A549 (cell line): ENCODE results near the gene MYO1D. TPM values are rescaled to one million over a fixed set of nuclear protein-coding genes. Genes with fewer than 3 reads are reported as not detected.

Experiments
- ATAC-seq, 2 experiments: fragments of 200-7000 bp in 1 of 2; fragments of >200 bp in 1 of 2; cut with Nextera tagmentation in 1 of 2; cut with Tn5 transposase in 1 of 2; 3 replicates each; pipeline versions ENCODE4 v1.8.0 to v1.9.1; 2018 to 2020; ENCODE audit warnings: mild to moderate bottlenecking in 1 of 2, moderate library complexity in 1 of 2
- CTCF ChIA-PET: fragments of 300-600 bp; sonication (Branson Sonifier 250); formaldehyde crosslinking; extraction: SDS; loops from one replicate; lab custom pipeline; 2021; ENCODE audit warnings: antibody characterized with exemption, inconsistent platforms; lab: Yijun Ruan, JAX
- POLR2A ChIA-PET: fragments of 350-600 bp; formaldehyde crosslinking; extraction: SDS; loops from one replicate; lab custom pipeline; 2021; ENCODE audit warnings: antibody characterized with exemption, inconsistent platforms; lab: Yijun Ruan, JAX
- DNase-seq, 2 experiments: peaks; one replicate each; pipeline versions ENCODE4 v3.0.0 to v3.0.0-alpha.2; 2011 to 2016; ENCODE audit warnings: low read depth in 1 of 2, low spot score in 1 of 2
- FAIRE-seq: peaks from 2 replicates; lab custom pipeline; 2011; peaks lifted over from hg19 to GRCh38; lab: Jason Lieb, UNC
- H3K27ac ChIP-seq, 2 experiments: fragments of >200 bp; sonication (Bioruptor Twin); formaldehyde crosslinking; 3 replicates each; pipeline ENCODE4 v1.5.1; 2016 to 2017
- H3K4me1 ChIP-seq: fragments of >200 bp; sonication (Bioruptor Twin); formaldehyde crosslinking; 3 replicates; pipeline ENCODE4 v1.6.1; 2016
- H3K4me2 ChIP-seq: fragments of >200 bp; sonication (Bioruptor Twin); formaldehyde crosslinking; 3 replicates; pipeline ENCODE4 v1.6.1; 2016
- H3K4me3 ChIP-seq: fragments of >200 bp; sonication (Bioruptor Twin); formaldehyde crosslinking; 3 replicates; pipeline ENCODE4 v1.5.1; 2016
- H3K9me3 ChIP-seq: fragments of >200 bp; sonication (Bioruptor Twin); formaldehyde crosslinking; 3 replicates; pipeline ENCODE4 v1.6.1; 2016
- CBX8 ChIP-seq: fragments of 200-600 bp; sonication (generic); IDR thresholded peaks from 2 replicates; pipeline ENCODE4 v1.6.1; 2016
- CHD2 ChIP-seq: fragments of 150-350 bp; IDR thresholded peaks from 2 replicates; pipeline ENCODE4 v1.6.1; 2014; ENCODE audit warnings: low read length; ENCODE audit not compliant: partially characterized antibody
- EHMT2 ChIP-seq: fragments of 200-600 bp; sonication (generic); IDR thresholded peaks from 2 replicates; pipeline ENCODE4 v1.6.1; 2016; ENCODE audit warnings: antibody characterized with exemption, low read depth, mild to moderate bottlenecking, moderate library complexity
- EP300 ChIP-seq, 2 experiments: fragments of >200 bp; sonication (Bioruptor Twin); formaldehyde crosslinking; IDR thresholded peaks; 2 replicates in 1 of 2; 3 replicates in 1 of 2; pipeline ENCODE4 v1.6.1; 2016 to 2017
- FOXS1 ChIP-seq: fragments of 250-450 bp; sonication (Bioruptor Pico); IDR thresholded peaks from 2 replicates; pipeline ENCODE4 v1.5.0; 2020; ENCODE audit warnings: mild to moderate bottlenecking, moderate library complexity
- HOXB13 ChIP-seq: fragments of 250-450 bp; sonication (Bioruptor Pico); IDR thresholded peaks from 2 replicates; pipeline ENCODE4 v1.5.0; 2020; ENCODE audit warnings: low read depth, mild to moderate bottlenecking, moderate library complexity
- HOXB5 ChIP-seq: fragments of 250-450 bp; sonication (Bioruptor Pico); IDR thresholded peaks from 2 replicates; pipeline ENCODE4 v1.5.0; 2020; ENCODE audit warnings: mild to moderate bottlenecking, moderate library complexity
- JUN ChIP-seq, 2 experiments: fragments of >200 bp; sonication (Bioruptor Twin); formaldehyde crosslinking; IDR thresholded peaks; 2 replicates in 1 of 2; 3 replicates in 1 of 2; pipeline ENCODE4 v1.6.1; 2016 to 2017
- KDM1A ChIP-seq: fragments of 200-600 bp; sonication (generic); IDR thresholded peaks from 2 replicates; pipeline ENCODE4 v1.6.1; 2016; ENCODE audit warnings: low read depth, mild to moderate bottlenecking
- NFE2L2 ChIP-seq: fragments of 150-350 bp; conservative IDR thresholded peaks from 2 replicates; pipeline ENCODE4 v1.6.1; 2014; ENCODE audit warnings: low read length
- NPAS2 ChIP-seq: fragments of 250-450 bp; sonication (Bioruptor Pico); IDR thresholded peaks from 2 replicates; pipeline ENCODE4 v1.8.0; 2022; ENCODE audit warnings: mild to moderate bottlenecking, moderate library complexity, borderline replicate concordance
- POLR2A ChIP-seq: IDR thresholded peaks from 2 replicates; pipeline ENCODE4 v1.6.1; 2012; ENCODE audit warnings: mild to moderate bottlenecking, low read length
- POLR2AphosphoS2 ChIP-seq: conservative IDR thresholded peaks from 2 replicates; pipeline ENCODE4 v1.6.1; 2012; ENCODE audit warnings: low read length, improper control_type of control experiment, inconsistent platforms
- RCOR1 ChIP-seq: fragments of 150-350 bp; IDR thresholded peaks from 2 replicates; pipeline ENCODE4 v1.6.1; 2014; ENCODE audit warnings: antibody characterized with exemption, low read length, low read depth
- SMC3 ChIP-seq: fragments of >200 bp; sonication (Bioruptor Twin); formaldehyde crosslinking; IDR thresholded peaks from 3 replicates; pipeline ENCODE4 v1.6.1; 2018; ENCODE audit warnings: inconsistent platforms
- SREBF2 ChIP-seq: fragments of 450-650 bp; IDR thresholded peaks from 2 replicates; pipeline ENCODE4 v1.6.1; 2014; ENCODE audit warnings: mild to moderate bottlenecking, moderate library complexity
- TFCP2L1 ChIP-seq: fragments of 250-450 bp; sonication (Bioruptor Pico); IDR thresholded peaks from 2 replicates; pipeline ENCODE4 v1.5.0; 2021; ENCODE audit warnings: mild to moderate bottlenecking
- TP53 ChIP-seq: fragments of 250-450 bp; sonication (Bioruptor Pico); IDR thresholded peaks from 2 replicates; pipeline ENCODE4 v1.5.0; 2021; ENCODE audit warnings: mild to moderate bottlenecking, moderate library complexity
- ZC3H11A ChIP-seq: fragments of 450-650 bp; IDR thresholded peaks from 2 replicates; pipeline ENCODE4 v1.6.1; 2014; ENCODE audit warnings: antibody characterized with exemption, mild to moderate bottlenecking
- ZFP36 ChIP-seq: fragments of 450-650 bp; IDR thresholded peaks from 2 replicates; pipeline ENCODE4 v1.6.1; 2014; ENCODE audit warnings: borderline replicate concordance; ENCODE audit not compliant: partially characterized antibody
- ZNF302 ChIP-seq: fragments of 250-450 bp; sonication (Bioruptor Pico); IDR thresholded peaks from 2 replicates; pipeline ENCODE4 v1.9.0; 2021; ENCODE audit warnings: inconsistent platforms, mild to moderate bottlenecking, moderate library complexity
- WGBS: methylation state at CpG from one replicate; pipeline ENCODE4 v1.1.6; 2017; ENCODE audit errors: missing lambda C conversion rate; 5-methylcytosine and 5-hydroxymethylcytosine counted together
- polyA plus RNA-seq, 4 experiments: library from polyadenylated mRNA; depleted of rRNA in 3 of 4; stranded (reverse); fragments of >200 nt; fragmentation: RNase III in 1 of 4; extraction: RNeasy Plus Mini Kit Qiagen cat#74134 plus additional on column Dnase treatment in 1 of 4; gene quantifications; 2 replicates in 3 of 4; 3 replicates in 1 of 4; pipeline ENCODE4 v1.2.3, GENCODE V29; 2011 to 2017
- TF ChIP-seq, protein P1 (sequence below): IDR thresholded peaks from 2 replicates; pipeline ENCODE4 v1.6.1; 2012
- TF ChIP-seq, protein P2 (sequence below): fragments of 200-600 bp; sonication (generic); IDR thresholded peaks from 2 replicates; pipeline ENCODE4 v1.6.1; 2016; ENCODE audit warnings: antibody characterized with exemption, mild to moderate bottlenecking, moderate library complexity
- TF ChIP-seq, protein P3 (sequence below): fragments of >200 bp; sonication (Bioruptor Twin); formaldehyde crosslinking; IDR thresholded peaks from 3 replicates; pipeline ENCODE4 v1.6.1; 2016
- TF ChIP-seq, protein P4 (sequence below): IDR thresholded peaks from 2 replicates; pipeline ENCODE4 v1.6.1; 2012
- TF ChIP-seq, protein P5 (sequence below): fragments of 250-450 bp; sonication (Bioruptor Pico); IDR thresholded peaks from 2 replicates; pipeline ENCODE4 v1.5.0; 2021; ENCODE audit warnings: mild to moderate bottlenecking, moderate library complexity, borderline replicate concordance

MYO1D gene
- polyA plus RNA-seq, 2 of the 4 experiments (the other 2 are of a cell fraction): 2.8 to 4.2 TPM

DNA sequence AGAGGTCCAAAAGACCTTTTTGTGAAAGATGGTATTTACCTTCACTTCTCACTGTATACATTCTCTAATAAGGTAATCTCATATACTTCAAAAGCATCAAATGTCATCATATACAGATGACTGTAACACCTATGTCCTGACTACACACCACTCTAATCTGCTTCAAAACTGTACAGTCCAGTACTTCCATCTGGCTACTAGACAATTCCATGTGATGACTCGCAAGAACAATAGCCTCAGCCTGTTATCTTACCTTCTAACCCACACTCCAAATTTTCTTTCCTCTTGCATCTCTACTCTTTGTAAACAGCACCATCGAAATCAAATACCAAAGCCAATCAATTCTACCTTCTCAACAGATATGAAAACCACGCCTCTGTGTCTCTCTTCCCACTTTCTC, 24.1 kb downstream of the MYO1D start:
- POLR2A ChIA-PET: no interaction called here
- Histone ChIP-seq H3K27ac (no peak overlapping the region), H3K4me3 (no peak overlapping the region), H3K4me1 (peaks cover 7% of the 10 kb centered on the region; the same call in 1 of the 3 replicates), H3K9me3 (no peaks in the 10 kb centered on the region), H3K4me2 (no peak overlapping the region)
- FAIRE-seq: no peak
- TF ChIP-seq ZC3H11A (no peak), HOXB5 (CRISPR knock-in tag) (no peak), EHMT2 (no peak), TP53 (CRISPR knock-in tag) (no peak), NPAS2 (CRISPR knock-in tag) (no peak), JUN (IDR thresholded peaks at IDR 0.05) (no peak), POLR2A (no peak), TFCP2L1 (no peak), KDM1A (no peak)
- TF ChIP-seq, protein P1, sequence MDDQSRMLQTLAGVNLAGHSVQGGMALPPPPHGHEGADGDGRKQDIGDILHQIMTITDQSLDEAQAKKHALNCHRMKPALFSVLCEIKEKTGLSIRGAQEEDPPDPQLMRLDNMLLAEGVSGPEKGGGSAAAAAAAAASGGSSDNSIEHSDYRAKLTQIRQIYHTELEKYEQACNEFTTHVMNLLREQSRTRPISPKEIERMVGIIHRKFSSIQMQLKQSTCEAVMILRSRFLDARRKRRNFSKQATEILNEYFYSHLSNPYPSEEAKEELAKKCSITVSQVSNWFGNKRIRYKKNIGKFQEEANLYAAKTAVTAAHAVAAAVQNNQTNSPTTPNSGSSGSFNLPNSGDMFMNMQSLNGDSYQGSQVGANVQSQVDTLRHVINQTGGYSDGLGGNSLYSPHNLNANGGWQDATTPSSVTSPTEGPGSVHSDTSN: no peak
- DNase-seq: no peak
- ATAC-seq: no peak
- CTCF ChIA-PET: interaction anchor here (1.1 to 3.2 kb wide), 3 partner anchors 9 to 69 kb away, joined by 3 to 18 read pairs (median 3); partner anchors contain the start of gene MYO1D
- 59% methylated on average over 3 of the region's 3 CpGs for WGBS

DNA sequence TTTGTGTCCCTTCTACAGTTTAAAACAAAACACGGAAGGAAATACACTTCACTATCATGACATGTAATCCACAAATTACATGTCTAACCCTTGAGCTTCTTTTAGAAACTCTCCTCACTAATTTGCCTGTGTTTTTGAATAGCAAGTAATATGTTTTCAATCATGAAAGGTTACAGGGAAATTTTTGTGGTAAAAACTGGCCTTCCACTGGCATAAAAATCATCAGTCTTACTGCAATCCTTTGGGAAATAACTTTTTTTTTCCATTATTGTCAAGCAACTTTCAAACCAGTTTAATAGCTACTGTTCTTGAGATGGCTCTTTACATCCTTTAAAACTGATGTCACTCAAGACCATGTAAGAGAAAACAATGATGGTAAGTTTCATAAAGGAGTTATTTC, 27.0 kb downstream of the MYO1D start:
- no peaks in the 10 kb centered on the region for H3K9me3 ChIP-seq
- ATAC-seq (no peak), DNase-seq (no peak), FAIRE-seq (no peak)
- H3K4me2 ChIP-seq: no peak overlapping the region
- no peak for TF ChIP-seq EP300 (IDR thresholded peaks at IDR 0.05)
- H3K4me3 ChIP-seq: no peak overlapping the region
- H3K27ac ChIP-seq: no peak overlapping the region
- peaks cover 7% of the 10 kb centered on the region; the same call in 1 of the 3 replicates for H3K4me1 ChIP-seq
- 84% methylated on average over 1 of the region's 1 CpG for WGBS
- ChIA-PET CTCF (interaction anchor here (0.6 to 2.5 kb wide), 3 partner anchors 17 to 76 kb away, joined by 3 to 10 read pairs (median 3); partner anchors contain the start of gene MYO1D), POLR2A (no interaction called here)

DNA sequence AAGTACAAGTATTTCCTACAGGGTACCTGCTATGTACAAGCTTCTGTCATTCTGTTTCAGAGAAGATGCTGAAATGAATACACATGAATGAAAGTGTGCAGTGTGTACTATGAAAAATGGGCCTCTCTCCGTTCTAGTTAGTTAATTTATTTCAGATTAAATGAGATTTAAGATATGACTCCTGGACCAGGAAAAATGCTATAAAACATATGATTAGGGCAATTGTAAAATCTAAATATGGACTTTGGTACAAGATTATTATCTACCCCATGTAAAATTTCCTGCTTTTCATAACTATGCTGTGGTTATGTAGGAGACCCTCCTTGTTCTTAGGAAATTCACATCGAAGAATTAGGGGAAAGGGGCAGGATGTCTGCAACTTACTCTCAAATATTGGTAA, 28.9 kb downstream of the MYO1D start:
- Histone ChIP-seq H3K4me3 (no peak overlapping the region), H3K27ac (no peak overlapping the region), H3K4me1 (no peaks in the 10 kb centered on the region), H3K4me2 (no peak overlapping the region), H3K9me3 (no peaks in the 10 kb centered on the region)
- no peak for FAIRE-seq
- ChIA-PET POLR2A (no interaction called here), CTCF (interaction anchor here (3.0 kb wide), 1 partner anchor 29 kb away, joined by 9 read pairs; the partner anchor contains the start of gene MYO1D)
- no peak for DNase-seq
- WGBS: 12% methylated on average over 2 of the region's 2 CpGs
- no peak for ATAC-seq
- no peak for TF ChIP-seq CHD2
- no peak for TF ChIP-seq SMC3
- no peak for TF ChIP-seq CBX8
- TF ChIP-seq POLR2A: no peak
- no peak for TF ChIP-seq ZNF302
- TF ChIP-seq, protein P2, sequence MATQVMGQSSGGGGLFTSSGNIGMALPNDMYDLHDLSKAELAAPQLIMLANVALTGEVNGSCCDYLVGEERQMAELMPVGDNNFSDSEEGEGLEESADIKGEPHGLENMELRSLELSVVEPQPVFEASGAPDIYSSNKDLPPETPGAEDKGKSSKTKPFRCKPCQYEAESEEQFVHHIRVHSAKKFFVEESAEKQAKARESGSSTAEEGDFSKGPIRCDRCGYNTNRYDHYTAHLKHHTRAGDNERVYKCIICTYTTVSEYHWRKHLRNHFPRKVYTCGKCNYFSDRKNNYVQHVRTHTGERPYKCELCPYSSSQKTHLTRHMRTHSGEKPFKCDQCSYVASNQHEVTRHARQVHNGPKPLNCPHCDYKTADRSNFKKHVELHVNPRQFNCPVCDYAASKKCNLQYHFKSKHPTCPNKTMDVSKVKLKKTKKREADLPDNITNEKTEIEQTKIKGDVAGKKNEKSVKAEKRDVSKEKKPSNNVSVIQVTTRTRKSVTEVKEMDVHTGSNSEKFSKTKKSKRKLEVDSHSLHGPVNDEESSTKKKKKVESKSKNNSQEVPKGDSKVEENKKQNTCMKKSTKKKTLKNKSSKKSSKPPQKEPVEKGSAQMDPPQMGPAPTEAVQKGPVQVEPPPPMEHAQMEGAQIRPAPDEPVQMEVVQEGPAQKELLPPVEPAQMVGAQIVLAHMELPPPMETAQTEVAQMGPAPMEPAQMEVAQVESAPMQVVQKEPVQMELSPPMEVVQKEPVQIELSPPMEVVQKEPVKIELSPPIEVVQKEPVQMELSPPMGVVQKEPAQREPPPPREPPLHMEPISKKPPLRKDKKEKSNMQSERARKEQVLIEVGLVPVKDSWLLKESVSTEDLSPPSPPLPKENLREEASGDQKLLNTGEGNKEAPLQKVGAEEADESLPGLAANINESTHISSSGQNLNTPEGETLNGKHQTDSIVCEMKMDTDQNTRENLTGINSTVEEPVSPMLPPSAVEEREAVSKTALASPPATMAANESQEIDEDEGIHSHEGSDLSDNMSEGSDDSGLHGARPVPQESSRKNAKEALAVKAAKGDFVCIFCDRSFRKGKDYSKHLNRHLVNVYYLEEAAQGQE: no peak
- TF ChIP-seq JUN (IDR thresholded peaks at IDR 0.05): no peak
- TF ChIP-seq, protein P3, sequence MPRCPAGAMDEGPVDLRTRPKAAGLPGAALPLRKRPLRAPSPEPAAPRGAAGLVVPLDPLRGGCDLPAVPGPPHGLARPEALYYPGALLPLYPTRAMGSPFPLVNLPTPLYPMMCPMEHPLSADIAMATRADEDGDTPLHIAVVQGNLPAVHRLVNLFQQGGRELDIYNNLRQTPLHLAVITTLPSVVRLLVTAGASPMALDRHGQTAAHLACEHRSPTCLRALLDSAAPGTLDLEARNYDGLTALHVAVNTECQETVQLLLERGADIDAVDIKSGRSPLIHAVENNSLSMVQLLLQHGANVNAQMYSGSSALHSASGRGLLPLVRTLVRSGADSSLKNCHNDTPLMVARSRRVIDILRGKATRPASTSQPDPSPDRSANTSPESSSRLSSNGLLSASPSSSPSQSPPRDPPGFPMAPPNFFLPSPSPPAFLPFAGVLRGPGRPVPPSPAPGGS: no peak
- no peak for TF ChIP-seq NFE2L2
- TF ChIP-seq, protein P4, sequence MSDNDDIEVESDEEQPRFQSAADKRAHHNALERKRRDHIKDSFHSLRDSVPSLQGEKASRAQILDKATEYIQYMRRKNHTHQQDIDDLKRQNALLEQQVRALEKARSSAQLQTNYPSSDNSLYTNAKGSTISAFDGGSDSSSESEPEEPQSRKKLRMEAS: no peak
- TF ChIP-seq, protein P1: no peak
- no peak for TF ChIP-seq HOXB13 (CRISPR knock-in tag)
- TF ChIP-seq, protein P5, sequence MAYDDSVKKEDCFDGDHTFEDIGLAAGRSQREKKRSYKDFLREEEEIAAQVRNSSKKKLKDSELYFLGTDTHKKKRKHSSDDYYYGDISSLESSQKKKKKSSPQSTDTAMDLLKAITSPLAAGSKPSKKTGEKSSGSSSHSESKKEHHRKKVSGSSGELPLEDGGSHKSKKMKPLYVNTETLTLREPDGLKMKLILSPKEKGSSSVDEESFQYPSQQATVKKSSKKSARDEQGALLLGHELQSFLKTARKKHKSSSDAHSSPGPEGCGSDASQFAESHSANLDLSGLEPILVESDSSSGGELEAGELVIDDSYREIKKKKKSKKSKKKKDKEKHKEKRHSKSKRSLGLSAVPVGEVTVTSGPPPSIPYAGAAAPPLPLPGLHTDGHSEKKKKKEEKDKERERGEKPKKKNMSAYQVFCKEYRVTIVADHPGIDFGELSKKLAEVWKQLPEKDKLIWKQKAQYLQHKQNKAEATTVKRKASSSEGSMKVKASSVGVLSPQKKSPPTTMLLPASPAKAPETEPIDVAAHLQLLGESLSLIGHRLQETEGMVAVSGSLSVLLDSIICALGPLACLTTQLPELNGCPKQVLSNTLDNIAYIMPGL (CRISPR knock-in tag): no peak
- no peak for TF ChIP-seq POLR2AphosphoS2
- TF ChIP-seq RCOR1: no peak
- TF ChIP-seq FOXS1 (CRISPR knock-in tag): no peak
- TF ChIP-seq SREBF2: no peak
- TF ChIP-seq ZFP36: no peak
- TF ChIP-seq HOXB5 (CRISPR knock-in tag): no peak
